H1 (cell line): ENCODE data around the gene OOSP3. TPM values are rescaled to one million over a fixed set of nuclear protein-coding genes. Genes with fewer than 3 reads are reported as not detected.

ENCODE experiments used
- E2F6 ChIP-seq: IDR thresholded peaks from 2 replicates; pipeline ENCODE4 v1.6.1; 2012; ENCODE audit warnings: inconsistent platforms
- SIRT6 ChIP-seq: IDR thresholded peaks from one replicate; pipeline ENCODE4 v1.7.1; 2012; ENCODE audit warnings: low read length, inconsistent platforms
- SIX5 ChIP-seq: IDR thresholded peaks from 2 replicates; pipeline ENCODE4 v1.6.1; 2011; ENCODE audit warnings: mild to moderate bottlenecking, low read depth, low read length
- YY1 ChIP-seq: IDR thresholded peaks from 2 replicates; pipeline ENCODE4 v1.6.1; 2011; ENCODE audit warnings: low read depth, mild to moderate bottlenecking, low read length
- polyA plus RNA-seq, 7 experiments: library from polyadenylated mRNA; depleted of rRNA in 3 of 7; stranded (reverse) in 5 of 7; unstranded in 2 of 7; fragments of >200 nt in 5 of 7; fragments of 200-250 nt in 2 of 7; gene quantifications; 1 replicate in 5 of 7; 2 replicates in 1 of 7; 4 replicates in 1 of 7; pipeline versions ENCODE4 v1.2.1 to v1.2.3, GENCODE V29; 2011 to 2013; ENCODE audit warnings: missing spikeins in 2 of 7, mixed read lengths in 2 of 7
- total RNA-seq: library from RNA; stranded (reverse); fragmentation: NEBNext Ultra II Directional; extraction: Animal tissue kit (Norgen Biotek cat#: 25700); gene quantifications from 2 replicates; pipeline ENCODE4 v1.2.1, GENCODE V29; 2021

Gene OOSP3
- total and polyA plus RNA-seq, 2 of the 8 experiments (the other 6 are each of a cell fraction or from before 2014, with no cell fraction given) = not detected

GRCh38 chr11:59878575-59878974 lies at the start of gene OOSP3 (continued):
- TF ChIP-seq SIRT6 = no peak
- TF ChIP-seq YY1 = no peak
- TF ChIP-seq SIX5 = no peak
- TF ChIP-seq E2F6 = no peak
